KMS-11 (cell line): Measurements from ENCODE around the gene DOCK11.

Source experiments
- H2AFZ ChIP-seq: fragments of 200-600 bp; sonication (generic); 2 replicates; pipeline ENCODE4 v1.6.1; 2016; ENCODE audit warnings: antibody characterized with exemption, mixed run types, low read depth
- H3K27ac ChIP-seq: fragments of 200-600 bp; sonication (generic); 2 replicates; pipeline ENCODE4 v1.6.1; 2016; ENCODE audit warnings: mild to moderate bottlenecking, mixed run types
- H3K27me3 ChIP-seq: fragments of 200-600 bp; sonication (generic); 2 replicates; pipeline ENCODE4 v1.6.1; 2017; ENCODE audit warnings: mild to moderate bottlenecking, low read depth, mixed run types, moderate library complexity; ENCODE audit not compliant: insufficient read depth
- H3K36me3 ChIP-seq: fragments of 200-600 bp; sonication (generic); 2 replicates; pipeline ENCODE4 v1.6.1; 2017; ENCODE audit warnings: mild to moderate bottlenecking, mixed run types; ENCODE audit not compliant: insufficient read depth
- H3K4me1 ChIP-seq: fragments of 200-600 bp; sonication (generic); 2 replicates; pipeline ENCODE4 v1.6.1; 2016; ENCODE audit warnings: mild to moderate bottlenecking, low read depth, mixed run types; ENCODE audit not compliant: poor library complexity, severe bottlenecking
- H3K4me2 ChIP-seq: fragments of 200-600 bp; sonication (generic); 2 replicates; pipeline ENCODE4 v1.7.0; 2016; ENCODE audit warnings: mild to moderate bottlenecking, mixed run types
- H3K4me3 ChIP-seq: fragments of 200-600 bp; sonication (generic); IDR thresholded peaks from 2 replicates; pipeline ENCODE4 v1.6.1; 2017; ENCODE audit warnings: low read depth, low read length, mixed read lengths; ENCODE audit not compliant: insufficient read depth
- H3K79me2 ChIP-seq: fragments of 200-600 bp; sonication (generic); 2 replicates; pipeline ENCODE4 v1.6.1; 2016; ENCODE audit warnings: low read depth, mixed run types; ENCODE audit not compliant: insufficient read depth
- H3K9ac ChIP-seq: fragments of 200-600 bp; sonication (generic); 2 replicates; pipeline ENCODE4 v1.6.1; 2016; ENCODE audit warnings: mild to moderate bottlenecking, mixed run types
- H4K20me1 ChIP-seq: fragments of 200-600 bp; sonication (generic); 2 replicates; pipeline ENCODE4 v1.6.1; 2016; ENCODE audit warnings: mild to moderate bottlenecking, mixed run types; ENCODE audit not compliant: insufficient read depth
- TF ChIP-seq, protein P1 (sequence below): fragments of 200-600 bp; sonication (generic); conservative IDR thresholded peaks from 2 replicates; pipeline ENCODE4 v1.6.1; 2017; ENCODE audit warnings: low read depth, mild to moderate bottlenecking, antibody characterized with exemption, low read length, moderate library complexity, mixed read lengths

DOCK11 gene

GRCh38 chrX:118665204-118665603 lies 169.6 kb downstream of the DOCK11 start:
- H3K9ac ChIP-seq: no peak overlapping the region
- H3K4me1 ChIP-seq: no peaks in the 10 kb centered on the region
- H3K36me3 ChIP-seq: no peaks in the 10 kb centered on the region
- H3K4me3 ChIP-seq: no peak overlapping the region
- H3K27me3 ChIP-seq: no peaks in the 10 kb centered on the region
- no peak overlapping the region for H3K27ac ChIP-seq
- TF ChIP-seq, protein P1, sequence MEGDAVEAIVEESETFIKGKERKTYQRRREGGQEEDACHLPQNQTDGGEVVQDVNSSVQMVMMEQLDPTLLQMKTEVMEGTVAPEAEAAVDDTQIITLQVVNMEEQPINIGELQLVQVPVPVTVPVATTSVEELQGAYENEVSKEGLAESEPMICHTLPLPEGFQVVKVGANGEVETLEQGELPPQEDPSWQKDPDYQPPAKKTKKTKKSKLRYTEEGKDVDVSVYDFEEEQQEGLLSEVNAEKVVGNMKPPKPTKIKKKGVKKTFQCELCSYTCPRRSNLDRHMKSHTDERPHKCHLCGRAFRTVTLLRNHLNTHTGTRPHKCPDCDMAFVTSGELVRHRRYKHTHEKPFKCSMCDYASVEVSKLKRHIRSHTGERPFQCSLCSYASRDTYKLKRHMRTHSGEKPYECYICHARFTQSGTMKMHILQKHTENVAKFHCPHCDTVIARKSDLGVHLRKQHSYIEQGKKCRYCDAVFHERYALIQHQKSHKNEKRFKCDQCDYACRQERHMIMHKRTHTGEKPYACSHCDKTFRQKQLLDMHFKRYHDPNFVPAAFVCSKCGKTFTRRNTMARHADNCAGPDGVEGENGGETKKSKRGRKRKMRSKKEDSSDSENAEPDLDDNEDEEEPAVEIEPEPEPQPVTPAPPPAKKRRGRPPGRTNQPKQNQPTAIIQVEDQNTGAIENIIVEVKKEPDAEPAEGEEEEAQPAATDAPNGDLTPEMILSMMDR: no peak
- no peak overlapping the region for H2AFZ ChIP-seq
- no peak overlapping the region for H3K4me2 ChIP-seq
- H4K20me1 ChIP-seq: no peaks in the 10 kb centered on the region
- H3K79me2 ChIP-seq: no peaks in the 10 kb centered on the region

DNA sequence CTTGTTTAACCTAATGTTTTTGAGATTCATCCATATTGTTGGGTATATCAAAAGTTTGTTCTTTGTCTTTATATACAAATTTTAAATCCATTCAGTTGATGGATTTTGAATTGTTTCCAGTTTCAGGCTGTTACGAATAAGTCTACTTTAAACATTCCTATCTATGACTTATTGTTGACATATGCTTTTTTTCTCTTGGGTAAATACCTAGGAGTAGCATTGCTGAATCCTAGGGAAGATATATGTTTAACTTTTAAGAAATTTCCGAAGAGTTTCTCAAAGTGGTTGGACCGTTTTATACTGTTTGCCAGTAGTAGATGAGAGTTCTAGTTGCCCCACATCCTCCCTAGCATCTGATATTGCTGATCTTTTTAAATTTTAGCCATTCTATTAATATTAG lies 170.9 kb downstream of the DOCK11 start:
- Histone ChIP-seq H4K20me1 (no peaks in the 10 kb centered on the region), H3K9ac (no peak overlapping the region), H3K27ac (no peak overlapping the region), H3K4me3 (no peak overlapping the region), H3K36me3 (no peaks in the 10 kb centered on the region), H3K4me2 (no peak overlapping the region), H3K79me2 (no peaks in the 10 kb centered on the region), H2AFZ (no peak overlapping the region), H3K27me3 (no peaks in the 10 kb centered on the region), H3K4me1 (no peaks in the 10 kb centered on the region)
- TF ChIP-seq, protein P1: no peak

- Histone ChIP-seq H3K4me1 (no peaks in the 10 kb centered on the region), H3K79me2 (no peaks in the 10 kb centered on the region), H3K9ac (no peak overlapping the region), H3K4me2 (no peak overlapping the region), H2AFZ (no peak overlapping the region), H3K4me3 (no peak overlapping the region), H3K27ac (no peak overlapping the region), H4K20me1 (no peaks in the 10 kb centered on the region), H3K27me3 (no peaks in the 10 kb centered on the region), H3K36me3 (no peaks in the 10 kb centered on the region)
- TF ChIP-seq, protein P1: no peak
Observed at GRCh38 chrX:118669435-118669834, 173.8 kb downstream of the DOCK11 start.

DNA sequence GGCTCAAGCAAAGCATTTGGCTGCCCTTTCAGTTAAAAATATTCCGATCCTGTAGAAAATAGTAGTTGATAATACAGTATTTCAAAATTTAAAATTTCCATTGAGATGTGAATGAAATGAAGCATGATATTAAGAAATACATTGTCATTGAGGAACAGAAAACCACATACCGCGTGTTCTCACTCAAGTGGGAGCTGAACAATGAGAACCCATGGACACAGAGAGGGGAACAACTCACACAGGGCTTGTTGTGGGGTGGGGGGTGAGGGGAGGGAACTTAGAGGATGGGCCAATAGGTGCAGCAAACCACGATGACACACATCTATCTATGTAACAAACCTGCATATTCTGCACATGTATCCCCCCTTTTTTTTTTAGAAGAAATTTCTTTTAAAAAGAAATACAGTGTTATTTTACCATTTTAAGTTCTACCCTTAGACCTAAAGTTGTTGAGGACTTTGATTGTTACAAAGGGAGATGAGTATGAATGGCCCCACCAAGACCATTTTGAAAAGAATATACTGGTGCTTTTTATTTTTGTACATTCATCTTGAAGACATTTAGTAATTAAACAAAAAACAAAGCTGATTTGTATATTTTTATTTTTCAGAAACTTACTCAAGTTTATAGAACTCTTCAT lies 179.8 kb downstream of the DOCK11 start:
- Histone ChIP-seq H3K79me2 (no peaks in the 10 kb centered on the region), H3K36me3 (no peaks in the 10 kb centered on the region), H4K20me1 (no peaks in the 10 kb centered on the region), H3K27ac (no peak overlapping the region), H3K4me1 (no peaks in the 10 kb centered on the region), H3K4me3 (no peak overlapping the region), H3K4me2 (no peak overlapping the region), H2AFZ (no peak overlapping the region), H3K9ac (no peak overlapping the region), H3K27me3 (no peaks in the 10 kb centered on the region)
- TF ChIP-seq, protein P1: no peak
